ENCODE measurements around the gene MPDU1. TPM values are rescaled to one million over a fixed set of nuclear protein-coding genes. Genes with fewer than 3 reads are reported as not detected.
A peak's percentile ranks its signal among the peaks of the same experiment; 100 is the strongest.

The MPDU1 gene
- total and polyA plus RNA-seq, 2 of the 13 experiments (the other 11 are each of a cell fraction or from before 2014, with no cell fraction given), result 112 to 167 TPM

- TF ChIP-seq ZBTB39 (CRISPR knock-in tag; IDR thresholded peaks at IDR 0.05) (no peak), ZFP90 (CRISPR knock-in tag; IDR thresholded peaks at IDR 0.05; ENCODE audit: borderline replicate concordance) (peak; percentile 87), ZNF510 (CRISPR knock-in tag; IDR thresholded peaks at IDR 0.05; ENCODE audit: low read depth) (no peak), SNAPC4 (CRISPR knock-in tag; IDR thresholded peaks at IDR 0.05) (no peak), ZNF766 (CRISPR knock-in tag; IDR thresholded peaks at IDR 0.05; ENCODE audit: borderline replicate concordance) (0 out of 2 replicates have a peak, but pooled peaks have one; percentile 51), ZBTB34 (CRISPR knock-in tag; IDR thresholded peaks at IDR 0.05) (no peak), TARDBP (CRISPR knock-in tag; IDR thresholded peaks at IDR 0.05) (no peak), SP5 (CRISPR knock-in tag; IDR thresholded peaks at IDR 0.05; ENCODE audit: borderline replicate concordance, low read depth) (no peak), NFKB2 (CRISPR knock-in tag; IDR thresholded peaks at IDR 0.05; ENCODE audit: borderline replicate concordance) (peak; percentile 66; the same call in 1 of the 2 replicates), ETV5 (CRISPR knock-in tag; IDR thresholded peaks at IDR 0.05; ENCODE audit: borderline replicate concordance) (no peak; the same call in 1 of the 2 replicates), ZNF550 (CRISPR knock-in tag; IDR thresholded peaks at IDR 0.05; ENCODE audit: borderline replicate concordance) (no peak), SMAD3 (CRISPR knock-in tag; IDR thresholded peaks at IDR 0.05) (no peak), MLLT10 (CRISPR knock-in tag; IDR thresholded peaks at IDR 0.05) (no peak), KLF6 (CRISPR knock-in tag; IDR thresholded peaks at IDR 0.05) (peak; percentile 93; the same call in 1 of the 2 replicates), CEBPZ (IDR thresholded peaks at IDR 0.05; ENCODE audit: low read length) (no peak)
Observed at GRCh38 chr17:7627250-7628121, 43.8 kb downstream of the MPDU1 start, which contains the start of gene SAT2 (continued).

Data from HepG2 (cell line).